Activated naive CD8-positive, alpha-beta T cell treated with anti-CD3 and anti-CD28 coated beads, Interleukin-2, amount 10 ng/mL, durations not matched to agents 7 days and 5 days (primary cell): Measurements from ENCODE around the gene PIK3CA. TPM values are rescaled to one million over a fixed set of nuclear protein-coding genes. Genes with fewer than 3 reads are reported as not detected.

Experiments
- ATAC-seq: fragments of 150-1000 bp; cut with Tn5 transposase; one replicate; pipeline ENCODE4 v1.10.0; 2021; ENCODE audit warnings: low read depth, moderate library complexity
- POLR2A ChIA-PET: fragments of 350-600 bp; sonication (Branson Sonifier 250); formaldehyde crosslinking; loops from one replicate; lab custom pipeline; 2021; ENCODE audit warnings: antibody characterized with exemption; lab: Charles Lee
- DNase-seq: peaks from one replicate; pipeline ENCODE4 v3.0.0; 2021
- H3K27ac Mint-ChIP-seq: one replicate; pipeline ENCODE4 v1.8.0; 2022; ENCODE audit warnings: mild to moderate bottlenecking, mixed read lengths
- H3K27me3 Mint-ChIP-seq: one replicate; pipeline ENCODE4 v1.8.0; 2022; ENCODE audit warnings: mild to moderate bottlenecking, moderate library complexity, mixed read lengths
- H3K36me3 Mint-ChIP-seq: one replicate; pipeline ENCODE4 v1.8.0; 2021; ENCODE audit warnings: mild to moderate bottlenecking, mixed read lengths
- H3K4me1 Mint-ChIP-seq: one replicate; pipeline ENCODE4 v1.8.0; 2021; ENCODE audit warnings: mixed read lengths
- H3K4me3 Mint-ChIP-seq: one replicate; pipeline ENCODE4 v1.8.0; 2022; ENCODE audit warnings: mild to moderate bottlenecking, moderate library complexity, mixed read lengths
- H3K9me3 Mint-ChIP-seq: one replicate; pipeline ENCODE4 v1.8.0; 2021; ENCODE audit warnings: mixed read lengths
- total RNA-seq, 2 experiments: library from RNA; stranded (reverse); gene quantifications; one replicate each; pipeline ENCODE4 v1.2.3, GENCODE V29; 2021

PIK3CA gene
- total RNA-seq, 2 experiments from 2014 or later, result 23.0 to 28.6 TPM

DNA sequence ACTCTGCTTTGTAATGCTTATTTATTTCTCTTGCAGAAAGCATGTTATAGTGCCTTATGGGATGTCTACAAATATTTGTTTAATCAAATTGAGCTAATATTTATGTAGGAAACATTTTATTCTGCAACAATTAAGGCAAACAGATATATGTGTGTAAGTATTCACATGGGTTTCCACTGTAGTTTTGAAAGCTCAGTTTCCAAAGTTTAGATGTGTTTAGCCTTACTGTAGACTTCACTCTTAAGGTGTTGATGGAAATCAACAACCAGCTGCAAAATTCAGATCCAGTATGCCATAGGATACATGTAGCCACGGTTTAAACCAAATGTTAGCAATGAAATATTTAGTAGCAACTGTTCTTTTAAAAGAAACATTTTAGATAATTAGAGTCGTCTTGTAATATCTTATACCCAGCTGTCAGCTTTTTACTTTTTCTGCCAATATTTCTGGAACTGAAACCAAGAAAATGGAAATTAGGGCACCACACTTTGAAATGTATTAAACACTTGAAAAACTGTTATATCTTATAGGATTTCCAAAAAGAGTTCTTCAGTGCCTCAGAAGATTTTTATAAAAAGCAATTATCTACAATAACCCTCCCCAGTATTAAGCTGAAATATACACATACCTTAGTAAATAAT is 18.5 kb downstream of the PIK3CA start:
- peaks cover 2% of the 10 kb centered on the region for H3K9me3 Mint-ChIP-seq
- H3K4me1 Mint-ChIP-seq, result peaks cover 1% of the 10 kb centered on the region
- no peak for ATAC-seq

DNA sequence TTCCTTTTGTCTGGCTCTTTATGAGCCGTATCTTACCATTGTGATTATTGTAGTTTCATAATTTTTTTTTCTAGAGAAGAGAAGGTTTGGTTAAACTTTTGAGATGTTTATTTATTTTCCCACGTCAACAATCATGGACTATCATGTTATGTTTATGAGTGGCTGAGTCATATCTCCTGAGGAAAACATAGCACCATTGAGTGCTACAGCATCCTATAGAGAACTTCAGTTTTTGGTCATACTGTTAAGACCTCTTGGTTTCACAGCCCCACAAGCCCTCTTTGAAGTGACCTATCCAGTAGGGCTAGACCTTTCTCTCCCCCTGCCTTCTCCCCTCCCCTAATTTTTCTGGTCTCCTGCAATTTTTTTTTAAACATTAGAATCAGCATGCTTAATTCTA is 20.8 kb downstream of the PIK3CA start:
- Mint-ChIP-seq H3K4me3 (no peak overlapping the region), H3K4me1 (peaks cover 1% of the 10 kb centered on the region), H3K27ac (no peak overlapping the region), H3K9me3 (peaks cover 2% of the 10 kb centered on the region), H3K36me3 (peaks cover 10% of the 10 kb centered on the region), H3K27me3 (no peaks in the 10 kb centered on the region)
- POLR2A ChIA-PET, result no interaction called here
- DNase-seq, result no peak
- ATAC-seq, result no peak

More for the DNA sequence above, 18.5 kb downstream of the PIK3CA start:
- POLR2A ChIA-PET, result no interaction called here
- Mint-ChIP-seq H3K4me3 (no peak overlapping the region), H3K36me3 (peaks cover 8% of the 10 kb centered on the region), H3K27me3 (no peaks in the 10 kb centered on the region), H3K27ac (no peak overlapping the region)
- no peak for DNase-seq

DNA sequence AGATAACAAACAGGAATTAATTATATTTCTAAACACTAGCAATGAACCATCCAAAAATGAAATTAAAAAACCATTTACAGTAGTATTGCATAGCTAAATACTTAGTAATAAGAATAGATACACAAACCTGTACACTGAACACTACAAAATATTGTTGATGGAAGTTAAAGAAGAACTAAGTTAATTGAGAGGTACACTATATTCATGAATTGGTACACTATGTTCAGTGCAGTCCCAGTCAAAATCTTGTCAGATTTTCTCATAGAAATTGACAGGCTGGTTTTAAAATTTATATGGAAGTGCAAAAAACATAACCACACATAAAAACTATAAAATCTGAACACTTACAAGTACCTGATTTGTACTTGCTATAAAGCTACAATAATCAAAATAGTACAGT is 24.4 kb downstream of the PIK3CA start:
- DNase-seq, result no peak
- Mint-ChIP-seq H3K4me1 (peaks cover 8% of the 10 kb centered on the region), H3K36me3 (peaks cover 7% of the 10 kb centered on the region), H3K9me3 (peaks cover 2% of the 10 kb centered on the region), H3K4me3 (no peak overlapping the region), H3K27ac (no peak overlapping the region), H3K27me3 (no peaks in the 10 kb centered on the region)
- POLR2A ChIA-PET, result no interaction called here
- no peak for ATAC-seq

DNA sequence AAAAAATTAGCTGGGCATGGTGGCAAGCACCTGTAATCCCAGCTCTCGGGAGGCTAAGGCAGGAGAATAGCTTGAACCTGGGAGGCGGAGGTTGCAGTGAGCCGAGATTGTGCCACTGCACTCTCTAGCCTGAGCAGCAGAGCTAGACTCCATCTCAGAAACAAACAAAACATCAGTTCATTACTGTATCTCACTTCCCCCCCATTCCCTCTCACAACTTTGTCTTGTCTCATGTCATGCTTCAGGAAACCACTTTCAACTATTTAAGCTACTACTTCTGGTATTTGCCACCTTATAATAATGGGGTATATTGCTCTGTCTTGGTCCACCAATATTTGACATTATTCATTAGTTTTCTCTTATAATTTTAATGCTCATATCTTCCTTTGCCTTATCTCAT is 26.2 kb downstream of the PIK3CA start:
- Mint-ChIP-seq H3K4me3 (no peak overlapping the region), H3K27me3 (no peaks in the 10 kb centered on the region), H3K4me1 (peaks cover 10% of the 10 kb centered on the region), H3K36me3 (peaks cover 7% of the 10 kb centered on the region), H3K27ac (no peak overlapping the region), H3K9me3 (peaks cover 2% of the 10 kb centered on the region)
- ATAC-seq (no peak), DNase-seq (no peak)
- POLR2A ChIA-PET, result interaction anchor here (1.2 kb wide), 1 partner anchor 10 kb away, joined by 3 read pairs; no protein-coding TSS in a partner anchor

DNA sequence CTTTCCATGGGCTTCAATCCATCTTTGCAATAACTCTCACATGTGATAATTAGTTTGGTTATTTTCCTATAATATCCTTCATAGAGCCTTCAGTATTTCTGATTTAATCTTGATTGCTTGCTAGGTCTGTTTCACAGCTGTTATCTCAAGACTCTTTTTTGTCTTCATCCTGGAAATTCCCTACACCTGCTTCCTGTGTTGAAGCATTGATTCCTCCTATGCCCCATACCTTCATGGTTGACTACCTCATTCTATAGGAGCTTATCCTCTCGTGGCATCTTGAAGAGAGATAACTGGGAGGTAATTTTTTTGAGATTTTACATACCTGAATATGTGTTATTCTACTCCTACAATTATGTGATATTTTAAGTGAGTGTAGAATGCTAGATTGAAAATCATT is 26.7 kb downstream of the PIK3CA start:
- no peak for ATAC-seq
- peaks cover 5% of the 10 kb centered on the region for H3K36me3 Mint-ChIP-seq
- POLR2A ChIA-PET, result no interaction called here

DNA sequence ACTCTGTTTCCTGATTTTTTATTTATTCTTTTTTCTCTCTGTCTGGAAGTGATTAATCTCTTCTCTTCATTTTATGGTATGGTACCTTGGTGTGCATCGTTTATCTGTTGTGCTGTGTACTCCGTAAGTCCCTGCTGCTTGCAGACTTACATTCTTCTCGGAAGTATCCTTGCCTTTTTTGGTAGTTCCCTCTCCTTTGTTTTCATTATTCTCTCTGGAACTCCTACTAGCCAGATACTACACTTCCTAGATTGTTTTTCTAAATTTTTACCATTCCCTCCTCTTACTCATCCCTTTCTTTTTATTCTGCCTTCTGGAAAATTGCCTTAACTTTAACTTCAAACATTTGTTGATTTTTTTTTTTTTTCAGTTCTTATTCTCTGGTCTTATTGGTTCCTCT is 27.2 kb downstream of the PIK3CA start:
- Mint-ChIP-seq H3K9me3 (no peaks in the 10 kb centered on the region), H3K4me1 (peaks cover 10% of the 10 kb centered on the region)

More for the DNA sequence above, 26.7 kb downstream of the PIK3CA start:
- Mint-ChIP-seq H3K9me3 (peaks cover 1% of the 10 kb centered on the region), H3K27ac (no peak overlapping the region), H3K27me3 (no peaks in the 10 kb centered on the region), H3K4me1 (peaks cover 10% of the 10 kb centered on the region), H3K4me3 (no peak overlapping the region)
- DNase-seq, result no peak

DNA sequence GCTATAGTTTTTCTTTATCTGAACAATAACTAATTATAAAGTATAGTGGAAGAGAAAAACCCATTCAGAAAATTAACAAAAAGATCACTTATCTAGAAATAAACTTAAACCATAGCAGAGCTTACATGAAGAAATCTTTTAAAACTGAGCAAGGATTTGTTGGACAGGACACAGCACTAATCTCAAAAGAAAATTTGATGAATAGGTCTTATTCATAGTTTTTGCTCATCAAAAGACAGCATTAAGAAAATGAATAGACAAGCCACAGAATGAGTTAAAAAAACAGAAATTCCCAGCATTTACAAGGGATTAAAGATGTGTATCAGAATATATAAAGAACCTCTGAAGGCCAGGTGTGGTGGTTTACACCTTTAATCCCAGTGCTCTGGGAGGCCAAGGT is 29.5 kb downstream of the PIK3CA start:
- no peaks in the 10 kb centered on the region for H3K27me3 Mint-ChIP-seq
- H3K9me3 Mint-ChIP-seq, result no peaks in the 10 kb centered on the region
- no peak overlapping the region for H3K27ac Mint-ChIP-seq
- H3K4me3 Mint-ChIP-seq, result no peak overlapping the region
- DNase-seq (no peak), ATAC-seq (no peak)
- peaks cover 19% of the 10 kb centered on the region for H3K4me1 Mint-ChIP-seq
- no peaks in the 10 kb centered on the region for H3K36me3 Mint-ChIP-seq
- POLR2A ChIA-PET, result no interaction called here

More for the DNA sequence above, 27.2 kb downstream of the PIK3CA start:
- ATAC-seq, result no peak
- H3K27me3 Mint-ChIP-seq, result no peaks in the 10 kb centered on the region
- no peak overlapping the region for H3K4me3 Mint-ChIP-seq
- POLR2A ChIA-PET, result no interaction called here
- H3K36me3 Mint-ChIP-seq, result peaks cover 4% of the 10 kb centered on the region
- no peak overlapping the region for H3K27ac Mint-ChIP-seq
- DNase-seq, result no peak

DNA sequence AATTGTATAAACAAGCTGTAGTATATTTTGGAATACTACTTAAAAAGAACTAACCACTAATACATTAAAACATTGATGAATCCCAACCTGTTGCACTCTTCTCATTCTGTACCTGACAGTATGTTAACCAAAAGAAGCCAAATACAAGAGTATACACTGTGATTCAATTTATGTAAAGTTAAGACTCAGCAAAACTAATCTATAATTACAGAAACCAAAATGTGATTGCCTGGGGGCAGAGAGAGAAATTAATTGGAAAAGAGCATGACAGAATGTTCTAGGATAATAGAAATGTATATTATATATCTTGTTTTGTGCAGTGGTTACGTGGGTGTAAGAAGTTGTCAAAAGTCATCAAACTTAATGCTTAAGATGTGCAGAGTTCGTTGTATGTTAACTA is 31.1 kb downstream of the PIK3CA start:
- POLR2A ChIA-PET, result no interaction called here
- H3K4me1 Mint-ChIP-seq, result peaks cover 27% of the 10 kb centered on the region
- ATAC-seq, result no peak
- H3K9me3 Mint-ChIP-seq, result no peaks in the 10 kb centered on the region
- no peak overlapping the region for H3K4me3 Mint-ChIP-seq
- H3K27me3 Mint-ChIP-seq, result no peaks in the 10 kb centered on the region
- no peak overlapping the region for H3K27ac Mint-ChIP-seq
- DNase-seq, result no peak
- H3K36me3 Mint-ChIP-seq, result peaks cover 3% of the 10 kb centered on the region

DNA sequence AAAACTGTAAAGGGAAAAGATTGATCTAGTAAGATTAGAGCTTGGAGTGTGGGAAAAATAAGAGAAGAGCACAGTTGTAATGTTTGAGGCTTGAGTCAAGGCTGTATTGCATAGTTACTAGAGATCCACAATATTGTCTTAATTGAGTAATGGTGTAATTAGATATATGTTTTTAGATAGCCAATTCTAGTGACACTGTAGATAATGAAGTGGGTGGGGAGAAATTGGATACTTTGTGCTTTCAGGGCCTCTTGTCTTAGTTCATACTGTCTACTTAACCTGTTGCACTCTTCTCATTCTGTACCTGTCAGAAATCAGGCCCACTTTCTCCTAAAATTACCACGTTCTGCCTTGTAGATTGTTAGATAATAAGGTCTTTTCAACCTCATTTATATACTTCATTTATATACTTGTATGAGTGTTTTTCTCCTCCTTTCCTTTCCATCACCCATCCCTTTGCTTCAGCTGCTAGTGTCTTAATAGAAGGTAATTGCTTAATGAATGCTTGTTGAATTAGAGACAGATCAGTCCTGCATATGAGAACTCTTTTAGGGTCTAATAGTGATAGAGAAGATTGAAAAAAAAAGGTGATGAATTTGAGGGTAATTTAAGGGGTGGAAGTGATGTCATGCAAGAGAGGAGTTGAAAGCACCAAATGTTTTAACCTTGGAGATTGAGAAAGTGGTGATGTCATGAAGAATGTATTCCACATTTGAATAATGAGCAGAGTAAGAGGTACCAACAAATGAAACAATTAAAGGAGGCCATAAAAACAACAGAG is 32.0 kb downstream of the PIK3CA start:
- Mint-ChIP-seq H3K9me3 (no peaks in the 10 kb centered on the region), H3K4me3 (no peak overlapping the region), H3K27ac (no peak overlapping the region), H3K4me1 (peaks cover 30% of the 10 kb centered on the region), H3K36me3 (peaks cover 3% of the 10 kb centered on the region), H3K27me3 (no peaks in the 10 kb centered on the region)
- POLR2A ChIA-PET, result no interaction called here
- DNase-seq, result no peak
- no peak for ATAC-seq

DNA sequence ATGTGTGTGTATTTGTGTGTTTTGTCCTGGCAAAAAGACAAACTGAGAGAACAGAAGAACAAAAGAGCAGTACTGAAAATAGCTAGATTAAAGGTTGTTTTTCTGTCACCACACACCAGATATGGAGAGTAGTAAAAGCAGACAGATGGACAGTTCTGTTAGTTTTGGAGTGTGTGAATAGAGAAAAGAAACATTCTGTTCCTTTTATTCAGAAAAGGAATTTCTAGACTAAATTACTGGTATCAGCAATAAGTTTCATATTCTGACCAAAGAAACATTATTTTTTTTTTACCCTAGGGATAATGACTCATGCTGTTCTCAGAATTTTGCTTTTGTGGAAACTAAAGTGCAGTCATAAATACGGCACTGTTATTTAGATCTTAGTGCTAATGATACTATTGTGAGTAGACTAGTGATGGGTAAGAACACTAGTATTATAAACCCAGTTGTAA is 32.9 kb downstream of the PIK3CA start:
- Mint-ChIP-seq H3K9me3 (no peaks in the 10 kb centered on the region), H3K27me3 (no peaks in the 10 kb centered on the region), H3K4me1 (peaks cover 25% of the 10 kb centered on the region), H3K27ac (no peak overlapping the region), H3K4me3 (no peak overlapping the region), H3K36me3 (peaks cover 4% of the 10 kb centered on the region)
- peak; percentile 77 for ATAC-seq
- no peak for DNase-seq
- POLR2A ChIA-PET, result no interaction called here

DNA sequence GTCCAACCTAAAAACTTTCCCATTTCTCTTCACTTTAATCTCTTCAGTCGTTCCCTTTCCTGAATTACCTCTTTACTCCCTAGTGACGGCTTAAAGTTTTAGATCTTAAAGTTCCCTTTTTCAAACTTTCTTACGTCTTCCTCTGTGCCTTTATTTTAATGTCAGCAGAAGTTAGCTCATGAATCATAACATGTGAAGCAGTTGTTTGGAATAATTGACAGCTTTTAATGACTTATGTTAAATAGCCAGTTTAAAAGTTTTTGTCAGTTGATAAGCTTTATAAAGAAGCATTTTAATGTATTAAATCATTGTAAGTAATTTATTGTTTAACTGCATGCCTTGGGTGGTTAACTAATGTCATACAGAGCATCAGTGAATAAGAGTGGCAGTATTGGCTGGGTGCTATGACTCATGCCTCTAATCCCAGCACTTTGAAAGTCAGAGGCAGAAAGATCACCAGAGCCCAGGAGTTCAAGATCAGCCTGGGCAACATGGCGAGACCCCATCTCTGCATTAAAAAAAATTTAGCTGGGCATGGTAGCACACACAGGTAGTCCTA is 33.9 kb downstream of the PIK3CA start:
- no peak overlapping the region for H3K27ac Mint-ChIP-seq
- no peak for DNase-seq
- ATAC-seq, result no peak
- H3K9me3 Mint-ChIP-seq, result no peaks in the 10 kb centered on the region
- H3K4me3 Mint-ChIP-seq, result peak overlapping the region; percentile 29
- no peaks in the 10 kb centered on the region for H3K27me3 Mint-ChIP-seq
- POLR2A ChIA-PET, result no interaction called here
- peaks cover 4% of the 10 kb centered on the region for H3K36me3 Mint-ChIP-seq
- H3K4me1 Mint-ChIP-seq, result peaks cover 27% of the 10 kb centered on the region

DNA sequence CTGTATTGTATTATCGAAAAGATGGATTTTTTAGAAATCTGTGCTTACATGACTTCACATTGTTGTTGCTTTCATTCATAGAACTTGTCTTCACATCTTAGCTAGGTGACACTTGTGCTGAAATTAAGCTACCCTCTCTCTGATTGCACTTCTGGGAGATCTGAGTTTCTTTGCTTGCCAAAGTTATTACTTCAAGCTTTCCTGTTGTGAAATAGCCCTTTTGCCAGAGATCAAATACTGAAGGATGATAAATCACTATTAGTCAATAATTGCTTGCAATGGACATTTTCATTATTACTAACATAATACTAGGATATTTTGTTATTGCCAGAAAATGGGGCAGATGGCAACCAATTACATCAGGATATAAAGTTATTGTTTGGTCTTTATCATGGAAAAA is 34.7 kb downstream of the PIK3CA start:
- no peaks in the 10 kb centered on the region for H3K9me3 Mint-ChIP-seq
- H3K4me3 Mint-ChIP-seq, result no peak overlapping the region
- H3K27me3 Mint-ChIP-seq, result no peaks in the 10 kb centered on the region
- ATAC-seq (no peak), DNase-seq (no peak)
- POLR2A ChIA-PET, result no interaction called here
- no peak overlapping the region for H3K27ac Mint-ChIP-seq
- peaks cover 27% of the 10 kb centered on the region for H3K4me1 Mint-ChIP-seq
- H3K36me3 Mint-ChIP-seq, result peaks cover 4% of the 10 kb centered on the region

DNA sequence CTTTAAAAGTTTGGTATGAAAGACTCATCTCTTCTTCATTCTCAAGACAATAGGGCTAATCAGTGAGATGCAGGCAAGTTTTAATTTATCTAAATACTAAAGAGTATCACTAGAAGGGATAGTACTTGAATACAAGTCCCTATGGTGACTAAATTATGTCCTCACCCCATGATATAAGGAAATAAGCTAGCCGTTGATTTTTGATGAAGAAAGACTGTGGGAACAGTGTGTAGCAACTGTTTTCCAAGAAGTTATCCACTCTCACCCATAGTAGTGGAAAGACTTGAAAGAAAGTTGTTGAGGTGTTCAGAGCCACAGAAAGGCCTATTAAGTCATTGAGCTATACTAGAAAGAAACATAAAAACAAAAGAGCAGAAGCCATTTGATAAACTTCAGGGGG is 36.7 kb downstream of the PIK3CA start:
- H3K4me3 Mint-ChIP-seq, result no peak overlapping the region
- H3K4me1 Mint-ChIP-seq, result peaks cover 23% of the 10 kb centered on the region
- H3K36me3 Mint-ChIP-seq, result peaks cover 4% of the 10 kb centered on the region
- H3K27me3 Mint-ChIP-seq, result no peaks in the 10 kb centered on the region
- no peak for DNase-seq
- POLR2A ChIA-PET, result no interaction called here
- no peak overlapping the region for H3K27ac Mint-ChIP-seq
- no peaks in the 10 kb centered on the region for H3K9me3 Mint-ChIP-seq
- ATAC-seq, result no peak

DNA sequence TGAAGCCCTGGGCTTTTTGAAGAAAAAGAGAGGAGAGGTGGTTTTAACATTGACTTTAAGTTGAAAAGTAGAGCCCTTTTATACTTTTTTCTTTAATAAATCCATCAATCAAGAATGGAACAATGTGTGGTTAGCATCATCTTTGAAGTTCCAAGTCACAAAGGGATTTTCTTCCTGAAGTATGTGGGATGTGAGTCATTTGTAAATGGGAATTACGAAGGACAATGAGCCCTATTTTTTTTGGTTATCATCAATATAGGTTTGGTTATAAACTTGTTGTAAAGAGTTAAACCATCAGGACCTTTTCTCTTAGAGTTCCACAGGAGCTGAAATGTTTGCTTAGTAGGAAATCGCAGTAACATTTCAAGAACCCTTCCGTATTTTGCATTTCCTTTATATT is 38.3 kb downstream of the PIK3CA start:
- POLR2A ChIA-PET, result interaction anchor here (0.6 kb wide), 1 partner anchor 13 kb away, joined by 4 read pairs; no protein-coding TSS in a partner anchor

More for the DNA sequence above, 38.3 kb downstream of the PIK3CA start:
- no peak overlapping the region for H3K4me3 Mint-ChIP-seq
- peaks cover 4% of the 10 kb centered on the region for H3K36me3 Mint-ChIP-seq
- H3K27ac Mint-ChIP-seq, result no peak overlapping the region
- DNase-seq, result no peak
- peaks cover 21% of the 10 kb centered on the region for H3K4me1 Mint-ChIP-seq
- no peaks in the 10 kb centered on the region for H3K9me3 Mint-ChIP-seq
- H3K27me3 Mint-ChIP-seq, result no peaks in the 10 kb centered on the region
- no peak for ATAC-seq
